Stimulated activated CD4-positive, alpha-beta T cell treated with anti-CD3 and anti-CD28 coated beads, Interleukin-15, amount 100 ng/mL, for 1 hour (primary cell): ENCODE results near the gene CEP72.
"Not testable (repeated sequence)": the region's sequence is repeated elsewhere in the genome, so short reads cannot be mapped to it uniquely, and the experiment has no call there.

Experiments used
- DNase-seq, 2 donors: peaks; one replicate each; pipeline ENCODE4 v3.0.0-alpha.2; 2020; ENCODE audit warnings: low read depth in 1 of 2, low spot score in 1 of 2

Gene CEP72

DNA sequence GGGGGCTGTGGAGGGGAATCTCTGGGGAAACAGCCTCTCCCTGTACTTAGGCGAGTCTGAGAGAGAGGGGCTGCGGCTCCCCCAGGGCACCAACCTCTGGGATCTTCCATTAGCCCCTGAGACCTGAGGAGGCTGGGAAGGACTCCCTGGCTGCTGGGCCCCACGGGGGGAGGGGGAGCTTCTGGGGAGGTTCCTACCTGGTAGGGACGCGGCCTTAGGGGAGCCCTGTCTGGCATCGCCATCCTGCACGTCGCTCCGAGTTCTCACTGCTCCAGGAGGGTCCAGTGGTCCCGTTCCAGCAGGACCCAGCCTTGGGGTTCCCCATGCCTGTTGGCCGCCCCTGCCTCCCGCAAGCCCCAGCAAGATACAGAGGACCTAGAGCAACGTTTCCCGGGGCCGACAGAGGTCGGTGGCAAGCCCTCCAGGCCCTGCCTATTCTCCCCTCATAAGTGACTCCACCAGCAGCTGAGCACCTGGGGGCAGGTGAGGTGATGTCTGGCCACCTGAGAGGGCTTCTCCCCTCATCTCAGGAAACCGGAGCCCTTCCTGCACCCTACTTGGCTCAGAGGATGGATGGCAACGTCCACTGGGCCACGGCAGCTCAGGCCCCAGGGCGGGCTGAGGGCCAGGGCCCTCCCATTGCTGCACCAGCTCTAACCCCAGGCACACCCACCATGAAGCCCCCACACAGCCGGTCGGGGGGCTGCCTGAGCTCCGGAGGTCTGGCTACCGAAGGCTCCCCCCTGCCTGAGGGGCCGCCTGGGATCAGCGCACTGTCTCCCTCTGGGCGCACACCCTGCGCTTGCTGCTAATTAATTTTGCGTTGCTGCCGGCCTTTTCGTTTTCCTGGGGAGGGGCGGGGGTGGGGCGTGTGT, 58.5 kb downstream of the CEP72 start:
- no peak for DNase-seq

DNA sequence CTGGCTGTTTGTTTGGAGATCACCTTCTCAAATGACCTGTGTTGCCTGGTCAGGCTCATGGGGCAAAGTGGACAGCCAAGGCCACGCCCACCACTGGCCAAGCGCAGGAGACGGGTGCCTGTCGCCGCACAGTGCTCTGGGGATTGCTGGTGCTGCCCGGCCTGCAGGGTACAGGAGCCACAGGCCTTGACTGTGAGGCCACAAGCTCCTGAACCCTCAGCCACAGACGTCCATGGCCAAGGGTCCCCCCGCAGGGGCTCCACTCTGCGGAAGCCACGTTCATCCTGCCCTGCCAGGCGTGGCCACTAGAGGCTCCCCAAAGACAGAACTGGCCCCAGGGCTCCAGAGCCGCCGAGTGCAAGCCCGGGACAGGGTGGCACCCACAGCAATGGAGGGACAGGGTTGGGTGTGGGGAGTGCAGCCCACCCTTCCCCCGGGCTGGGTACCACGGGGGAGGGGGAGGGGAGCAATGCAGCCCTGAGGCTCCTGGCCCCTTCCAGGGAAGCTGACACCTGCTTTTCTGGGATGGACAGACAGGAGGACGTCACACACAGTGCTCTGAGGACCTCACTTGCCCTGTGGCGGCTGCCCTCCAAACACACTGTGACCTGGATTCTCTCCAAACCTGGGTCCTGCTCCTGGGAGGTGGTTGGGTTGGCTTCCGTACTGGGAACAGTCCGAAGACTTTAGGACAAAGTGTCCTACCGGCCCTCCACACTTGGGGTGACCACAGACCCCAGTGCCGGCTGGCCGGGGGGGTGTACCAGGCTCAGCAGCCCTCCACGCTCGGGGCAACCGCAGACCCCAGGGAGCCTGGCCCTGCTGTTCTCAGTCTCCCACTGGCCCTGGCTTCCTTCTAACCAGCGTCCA, 59.6 kb downstream of the CEP72 start:
- peak; percentile 38 to 57 for DNase-seq

- peak in 1 of 2 donors; percentile 55 for DNase-seq
Measured at GRCh38 chr5:672329-673160, 60.4 kb downstream of the CEP72 start.

DNA sequence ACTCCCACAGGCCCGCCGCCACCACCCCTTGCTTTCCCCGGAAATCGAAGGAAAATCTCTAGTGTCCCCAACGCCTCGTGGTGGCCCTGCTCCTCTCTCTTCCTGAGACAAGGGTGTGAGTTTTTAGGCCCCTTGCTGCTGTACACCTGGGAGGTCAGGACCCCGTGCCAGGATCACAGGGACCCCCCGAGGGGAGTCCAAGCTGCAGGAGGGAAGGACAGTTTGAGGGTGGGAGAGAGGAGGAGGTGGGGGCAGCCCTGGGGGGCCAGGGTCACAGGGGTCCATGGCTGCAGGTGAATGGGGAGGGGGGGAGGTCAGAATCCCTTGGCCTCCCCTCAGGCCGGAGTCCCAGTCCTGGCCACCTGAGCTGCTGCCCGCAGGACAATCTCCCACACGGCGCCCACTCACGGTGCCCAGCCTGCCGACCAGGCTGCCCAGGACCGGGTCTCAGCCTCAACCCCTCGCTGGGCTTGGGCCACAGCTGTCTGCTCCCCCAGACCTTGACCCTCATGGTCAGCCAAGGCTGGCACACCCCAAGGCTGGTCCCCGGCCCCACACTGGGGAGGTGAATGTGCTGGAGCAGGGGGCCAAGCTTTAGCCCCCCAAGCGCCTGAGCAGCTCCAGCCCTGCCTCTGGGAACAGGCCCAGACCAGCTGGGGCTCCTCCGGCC, 61.2 kb downstream of the CEP72 start:
- no peak for DNase-seq

DNA sequence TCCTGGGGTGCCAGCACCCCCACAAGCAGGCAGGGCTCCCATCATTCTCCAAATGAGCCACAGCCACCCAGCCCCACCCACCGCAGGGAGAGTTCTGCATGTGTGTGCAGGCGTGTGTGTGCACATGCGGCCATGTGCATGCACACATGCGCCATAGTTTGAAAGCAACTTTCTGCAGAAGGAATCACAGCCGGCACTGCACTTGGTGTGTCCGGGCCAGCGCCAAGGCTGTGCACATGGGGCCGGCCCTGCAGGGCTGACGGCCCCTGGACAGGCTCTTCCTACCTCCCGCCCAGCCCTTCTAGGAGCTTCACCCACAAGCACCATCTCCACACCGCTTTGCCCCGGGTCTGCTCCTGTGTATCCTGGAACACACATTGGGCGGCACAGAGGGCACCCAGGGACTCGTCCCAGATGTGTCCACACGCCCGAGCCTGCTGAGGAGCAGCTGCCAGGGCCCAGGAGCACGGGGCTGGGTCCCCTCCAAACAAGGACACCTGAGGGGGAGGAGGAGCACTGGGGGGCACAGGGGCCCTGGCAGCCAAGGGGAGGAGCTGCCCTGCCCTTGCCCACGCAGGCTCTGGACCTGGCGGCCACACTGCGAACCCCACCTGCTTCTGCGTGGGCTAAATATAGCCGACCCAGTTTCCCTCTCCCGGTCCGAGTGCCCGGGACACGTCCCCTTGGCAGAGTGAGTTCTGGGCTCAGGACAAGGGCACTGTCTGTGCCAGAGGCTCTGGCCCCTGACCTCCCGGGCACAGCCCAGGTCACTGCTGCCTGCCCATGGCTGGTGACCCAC, 61.9 kb downstream of the CEP72 start:
- no peak for DNase-seq

DNA sequence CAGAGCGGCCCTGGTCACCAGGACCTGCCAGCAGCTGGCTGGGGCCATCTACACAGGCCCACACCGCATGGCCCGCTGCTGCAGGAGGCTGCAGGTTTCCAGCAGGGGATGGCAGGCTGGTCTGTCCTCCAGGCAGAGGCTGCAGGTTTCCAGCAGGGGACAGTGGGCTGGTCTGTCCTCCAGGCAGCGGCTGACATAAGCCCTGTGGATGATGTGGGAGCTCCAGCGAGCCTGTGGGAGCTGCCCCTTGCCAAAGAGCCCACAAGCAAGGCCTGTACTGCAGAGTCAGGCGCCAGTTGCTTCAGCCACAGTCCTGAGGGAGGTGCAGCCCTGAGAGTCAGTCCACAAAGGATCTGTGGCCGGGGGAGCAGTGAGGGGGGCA, 62.5 kb downstream of the CEP72 start:
- DNase-seq, result no peak

DNA sequence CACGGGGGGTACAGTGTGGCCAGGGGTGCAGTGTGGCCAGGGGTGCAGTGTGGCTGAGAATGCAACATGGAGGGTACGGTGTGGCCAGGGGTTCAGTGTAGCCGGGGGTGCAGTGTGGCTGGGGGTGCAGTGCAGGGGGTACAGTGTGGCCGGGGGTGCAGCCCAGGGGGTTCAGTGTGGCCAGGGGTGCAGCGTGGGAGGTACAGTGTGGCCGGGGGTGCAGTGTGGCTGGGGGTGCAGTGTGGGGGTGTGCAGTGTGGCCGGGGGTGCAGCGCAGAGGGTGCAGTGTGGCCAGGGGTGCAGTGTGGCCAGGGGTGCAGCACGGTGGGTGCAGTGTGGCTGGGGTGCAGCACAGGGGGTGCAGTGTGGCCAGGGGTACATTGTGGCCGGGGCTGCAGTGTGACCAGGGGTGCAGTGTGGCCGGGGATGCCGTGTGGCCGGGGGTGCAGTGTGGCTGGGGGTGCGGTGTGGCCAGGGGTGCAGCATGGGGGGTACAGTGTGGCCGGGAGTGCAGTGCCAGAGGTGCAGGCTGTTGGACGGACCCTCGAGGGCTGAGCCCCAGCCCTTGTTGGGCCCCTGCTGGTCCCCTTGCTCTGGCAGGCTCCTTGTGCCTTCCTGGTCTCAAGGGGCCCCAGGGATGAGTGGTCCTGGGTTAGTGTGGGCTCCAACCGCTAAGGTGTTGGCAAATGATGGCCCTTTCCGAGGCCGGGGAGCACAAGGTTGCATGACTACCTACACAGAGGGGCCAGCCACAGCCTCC, 63.2 kb downstream of the CEP72 start:
- no peak for DNase-seq

DNA sequence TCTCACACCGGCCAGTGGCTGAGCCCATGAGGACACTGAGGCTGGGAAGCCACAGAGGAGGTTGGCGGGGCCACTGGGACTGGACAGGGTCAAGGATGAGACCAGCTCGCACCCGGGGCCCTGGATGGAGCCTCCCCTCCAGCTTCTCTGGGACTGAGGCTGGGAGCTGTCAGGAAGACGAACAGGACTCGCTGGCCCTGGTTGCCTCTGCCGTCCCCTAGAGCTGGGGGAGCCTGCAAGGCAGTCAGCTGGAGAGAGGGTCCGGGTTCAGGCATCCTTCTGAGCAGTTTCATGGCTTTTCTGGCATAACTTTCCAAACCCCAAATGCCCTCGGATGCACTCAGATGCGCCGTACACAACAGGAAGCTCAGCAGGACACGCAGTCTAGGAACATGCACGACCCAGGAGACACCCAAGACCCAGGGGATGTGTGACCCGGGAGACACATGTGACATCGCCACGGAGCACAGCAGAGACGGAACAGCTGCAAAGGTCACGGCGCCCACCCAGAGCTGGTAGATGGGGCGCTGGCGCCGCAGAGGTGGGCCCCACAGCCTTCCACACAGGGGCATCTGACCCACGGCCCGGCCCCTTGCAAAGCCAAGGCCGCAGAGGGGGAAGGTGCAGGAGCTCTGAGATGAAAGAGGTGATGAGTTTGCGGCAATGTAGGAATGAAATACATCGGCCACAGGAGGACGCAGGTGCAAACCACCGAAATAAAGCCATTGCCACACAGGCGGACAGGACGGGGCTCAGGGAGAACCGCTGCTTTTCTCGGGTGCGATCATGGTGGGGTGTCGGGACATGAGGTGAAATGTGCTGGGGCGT, 63.9 kb downstream of the CEP72 start:
- DNase-seq, result no peak

DNA sequence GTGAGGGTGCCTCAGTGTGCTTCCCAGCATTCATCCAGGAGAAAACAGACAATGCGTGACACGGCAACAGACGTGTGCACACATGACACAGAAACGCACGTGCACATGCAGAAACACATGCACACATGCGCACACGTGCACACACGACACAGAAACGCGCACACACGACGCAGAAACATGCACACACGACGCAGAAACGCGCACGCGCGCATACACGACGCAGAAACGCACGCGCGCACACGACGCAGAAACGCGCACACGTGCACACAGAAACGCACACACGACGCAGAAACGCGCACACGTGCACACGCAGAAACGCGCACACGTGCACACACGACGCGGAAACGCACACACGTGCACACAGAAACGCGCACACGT, 64.5 kb downstream of the CEP72 start:
- DNase-seq, result no peak

DNA sequence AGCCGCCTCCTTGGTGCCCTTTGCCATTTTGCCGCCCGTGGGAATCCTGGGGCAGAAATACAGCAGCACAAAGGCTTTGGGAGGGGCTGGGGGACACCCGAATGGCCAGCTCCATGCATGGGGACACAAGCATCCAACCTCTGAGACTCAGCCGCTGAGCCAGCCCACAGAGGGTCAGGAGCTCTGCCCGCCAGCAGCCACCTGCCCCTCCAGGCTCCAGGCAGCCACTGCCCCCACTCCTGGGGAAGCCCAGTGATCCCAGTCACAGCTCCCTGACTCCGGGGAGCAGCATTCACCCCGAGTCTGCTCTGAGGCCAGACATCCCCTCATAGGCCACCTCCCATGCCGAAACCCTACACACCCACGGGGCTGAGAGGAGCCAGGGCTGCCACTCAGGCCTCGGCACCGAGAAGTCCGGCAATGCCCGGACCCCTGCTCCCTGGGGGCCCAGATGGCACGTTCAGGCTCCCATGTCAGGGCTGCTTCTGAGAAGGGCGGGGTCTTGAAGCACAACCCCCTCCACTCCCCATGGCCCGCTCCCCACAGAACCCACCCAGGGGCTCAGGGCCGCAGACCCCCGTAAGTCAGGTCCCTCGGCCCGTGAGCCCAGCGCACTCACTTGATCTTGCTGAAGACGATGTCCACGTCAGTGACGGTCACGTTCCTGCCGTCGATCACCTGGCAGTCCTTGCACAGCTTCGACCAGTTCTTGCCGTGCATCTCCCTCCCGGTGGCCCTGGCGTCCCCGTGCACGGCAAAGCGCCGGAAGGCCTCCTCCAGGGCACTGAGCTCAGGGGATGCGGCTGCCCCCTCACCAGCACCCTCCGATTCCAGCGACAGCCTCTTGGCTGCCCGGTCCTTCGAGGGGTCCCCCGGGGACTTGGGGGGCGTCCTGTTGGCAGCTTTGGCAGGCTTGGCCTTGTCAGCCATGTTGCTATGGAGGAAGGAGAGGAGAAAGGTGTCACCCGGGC, 65.3 kb downstream of the CEP72 start:
- no peak for DNase-seq

GRCh38 chr5:678521-678920, 66.4 kb downstream of the CEP72 start:
- DNase-seq, result not testable (repeated sequence)

- not testable (repeated sequence) for DNase-seq
Measured at GRCh38 chr5:679166-679895, 67.2 kb downstream of the CEP72 start.

DNA sequence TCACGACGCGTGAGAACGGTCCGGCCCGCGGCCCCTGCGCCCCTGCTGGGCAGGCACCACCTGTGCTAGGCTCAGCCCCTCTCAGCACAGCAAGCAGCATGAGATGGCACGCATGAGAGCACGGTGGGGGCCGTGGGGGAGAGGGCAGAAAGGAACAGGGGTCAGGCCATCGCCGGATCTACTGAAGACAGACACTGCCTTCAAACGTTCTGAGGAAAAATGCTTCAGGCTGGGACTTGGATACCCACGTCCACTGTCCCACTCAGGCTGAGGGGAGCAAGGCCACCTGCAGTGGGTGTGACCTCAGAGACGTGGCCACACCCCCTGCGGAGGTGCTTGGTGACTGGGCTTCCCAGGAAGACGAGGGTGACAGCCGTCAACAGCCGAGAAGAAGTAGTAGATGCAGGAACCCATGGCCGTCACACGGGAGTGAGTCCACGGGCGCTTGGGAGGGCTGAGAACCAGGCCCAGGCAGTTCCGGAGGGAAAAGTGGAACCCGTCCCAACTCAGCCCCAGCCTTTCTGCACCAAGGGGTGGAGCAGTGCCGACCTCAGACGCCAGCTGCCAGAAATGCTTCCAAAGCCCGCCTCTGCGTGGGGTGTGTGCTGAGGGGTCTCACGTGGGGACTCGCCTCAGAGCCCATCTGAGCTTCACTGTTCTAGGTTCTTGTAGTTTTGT, 68.1 kb downstream of the CEP72 start:
- not testable (repeated sequence) for DNase-seq

DNA sequence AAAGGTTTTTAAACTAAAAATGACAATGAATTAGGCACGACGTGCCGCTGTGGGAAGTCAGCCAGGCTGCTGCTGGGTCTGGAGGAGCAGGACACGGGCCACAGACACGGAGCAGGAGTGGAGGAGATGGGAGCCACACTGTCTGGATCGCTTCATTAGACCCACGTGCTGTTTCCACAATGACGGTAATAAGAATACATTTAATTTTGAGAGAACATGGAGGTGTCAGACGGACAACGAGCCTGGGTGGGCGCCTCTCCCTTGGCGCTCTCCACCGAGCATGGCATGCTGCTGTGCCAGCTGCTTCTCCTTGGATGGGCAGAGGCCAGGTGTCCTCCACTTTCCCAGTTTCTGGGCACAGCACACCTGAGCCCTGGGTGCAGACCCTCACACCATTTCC, 68.7 kb downstream of the CEP72 start:
- DNase-seq, result not testable (repeated sequence)

DNA sequence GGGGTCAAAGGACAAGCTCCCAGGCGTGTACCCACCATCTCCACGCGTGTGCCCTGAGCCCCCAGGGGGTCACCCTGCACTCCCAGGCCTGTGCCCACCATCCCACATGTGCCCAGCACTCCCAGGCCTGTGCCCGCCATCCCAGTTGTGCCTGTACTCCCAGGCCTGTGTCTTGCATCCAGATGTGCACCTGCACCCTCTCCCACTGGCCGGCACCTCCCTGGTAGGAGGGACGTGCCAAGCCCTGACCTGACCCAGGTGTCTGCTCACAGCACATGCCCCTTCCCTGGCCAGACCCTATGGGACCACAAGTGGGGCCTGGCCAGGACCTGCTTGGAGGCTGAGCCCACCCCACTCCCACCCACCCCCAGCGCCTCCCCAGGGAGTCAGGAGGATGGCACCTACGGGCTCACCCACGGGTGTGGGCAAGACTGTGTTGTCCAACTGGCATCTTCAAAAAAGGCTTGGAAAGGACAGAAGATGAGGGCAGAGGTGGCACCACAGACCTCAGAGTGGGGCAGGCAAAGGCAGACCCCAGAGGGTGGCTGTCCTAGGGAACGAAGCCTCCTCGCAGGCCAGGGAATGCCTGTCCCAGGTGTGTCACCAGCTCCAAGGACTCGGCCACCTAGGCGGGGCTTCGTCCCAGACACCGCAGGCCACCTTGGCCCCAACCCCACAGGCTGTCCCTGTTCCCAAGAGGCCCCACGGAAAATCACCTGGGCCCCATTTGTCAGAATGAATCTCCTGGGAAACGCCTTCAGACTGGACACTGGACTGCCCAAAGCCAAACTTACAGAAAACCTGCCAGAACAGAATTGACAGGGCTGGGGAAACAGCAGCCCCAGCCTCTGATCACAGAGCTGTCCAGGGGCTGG, 69.4 kb downstream of the CEP72 start:
- not testable (repeated sequence) for DNase-seq
